ENCODE data around the gene UNKL.

Gene UNKL

DNA sequence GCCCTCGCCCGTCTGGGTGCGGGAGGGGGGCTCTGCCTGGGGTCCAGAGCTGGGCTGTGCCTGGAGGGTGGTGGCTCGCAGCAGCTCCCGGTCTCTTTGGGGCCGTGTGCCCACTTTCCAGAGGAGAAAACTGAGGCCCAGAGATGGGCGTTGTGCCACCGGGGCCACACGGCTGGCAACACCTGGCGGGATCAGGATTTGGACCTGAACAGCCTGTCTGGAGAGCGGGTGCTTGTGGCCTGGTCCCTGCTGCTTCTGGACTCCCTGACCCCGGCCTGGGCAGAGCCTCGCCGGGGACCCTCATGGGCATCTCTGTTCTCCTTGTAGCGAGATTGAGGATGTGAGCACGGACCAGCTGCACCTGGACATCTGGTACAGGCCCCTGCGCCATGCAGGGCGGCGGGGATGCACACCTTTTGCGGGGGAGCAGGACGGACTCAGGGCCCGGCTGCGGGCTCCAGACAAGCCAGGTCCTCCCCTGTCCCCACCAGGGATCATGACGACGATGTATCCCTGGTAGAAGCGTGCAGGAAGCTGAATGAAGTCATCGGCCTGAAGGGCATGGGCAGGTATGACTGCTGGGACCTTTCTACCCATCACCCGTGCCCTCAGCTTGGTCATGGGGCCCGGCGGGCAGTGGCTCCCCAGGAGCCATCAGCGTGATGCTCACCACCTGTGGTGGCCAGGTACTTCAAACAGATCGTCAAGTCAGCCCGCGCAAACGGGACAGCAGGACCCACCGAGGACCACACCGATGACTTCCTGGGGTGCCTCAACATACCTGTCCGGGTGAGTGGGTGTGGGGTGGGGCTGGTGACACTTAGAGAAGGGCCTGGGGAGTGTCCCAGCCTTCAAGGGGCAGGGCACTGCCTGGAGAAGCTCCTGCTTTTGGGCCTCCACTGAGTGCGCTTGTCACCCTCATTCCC is 72.7 kb downstream of the UNKL start:
- no peak overlapping the region for H3K27ac Mint-ChIP-seq
- peaks cover 17% of the 10 kb centered on the region for H3K4me1 Mint-ChIP-seq (ENCODE audit: low read depth)
- H3K27me3 Mint-ChIP-seq, result no peaks in the 10 kb centered on the region
- H3K9me3 Mint-ChIP-seq (ENCODE audit: low read depth), result no peaks in the 10 kb centered on the region
- H3K36me3 Mint-ChIP-seq, result no peaks in the 10 kb centered on the region
- H3K4me3 Mint-ChIP-seq, result peak overlapping the region; percentile 36

DNA sequence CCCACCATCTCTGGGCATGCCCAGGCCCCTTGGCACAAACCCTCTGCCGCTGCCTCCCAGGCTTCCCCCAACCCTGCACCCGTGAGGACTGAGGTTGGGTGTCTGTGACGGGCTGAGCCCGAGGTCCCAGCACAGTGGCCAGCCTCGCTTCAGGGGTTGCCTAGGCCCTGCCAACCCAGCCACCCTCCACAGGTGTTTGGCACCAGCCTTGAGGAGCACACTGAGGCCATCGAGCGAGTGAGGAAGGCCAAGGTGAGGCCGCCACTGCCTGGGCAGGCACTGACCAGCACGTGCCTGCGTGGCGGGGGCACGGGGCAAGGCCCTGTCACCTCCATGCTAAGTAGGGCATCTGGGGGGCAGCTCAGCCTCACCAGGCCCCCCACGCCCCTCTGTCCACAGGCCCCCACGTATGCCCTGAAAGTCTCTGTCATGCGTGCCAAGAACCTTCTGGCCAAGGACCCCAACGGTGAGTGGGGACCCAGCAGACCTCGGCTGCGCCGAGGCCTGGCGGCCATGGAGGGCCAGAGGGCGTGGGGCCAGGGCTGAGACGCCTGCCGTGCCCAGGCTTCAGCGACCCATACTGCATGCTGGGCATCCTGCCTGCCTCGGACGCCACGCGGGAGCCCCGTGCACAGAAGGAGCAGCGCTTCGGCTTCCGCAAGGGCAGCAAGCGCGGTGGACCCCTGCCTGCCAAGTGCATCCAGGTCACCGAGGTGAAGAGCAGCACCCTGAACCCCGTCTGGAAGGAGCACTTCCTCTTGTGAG is 73.6 kb downstream of the UNKL start:
- peaks cover 17% of the 10 kb centered on the region for H3K4me1 Mint-ChIP-seq (ENCODE audit: low read depth)
- no peak overlapping the region for H3K27ac Mint-ChIP-seq
- no peak overlapping the region for H3K4me3 Mint-ChIP-seq
- H3K27me3 Mint-ChIP-seq, result no peaks in the 10 kb centered on the region
- H3K36me3 Mint-ChIP-seq, result no peaks in the 10 kb centered on the region
- H3K9me3 Mint-ChIP-seq (ENCODE audit: low read depth), result no peaks in the 10 kb centered on the region

DNA sequence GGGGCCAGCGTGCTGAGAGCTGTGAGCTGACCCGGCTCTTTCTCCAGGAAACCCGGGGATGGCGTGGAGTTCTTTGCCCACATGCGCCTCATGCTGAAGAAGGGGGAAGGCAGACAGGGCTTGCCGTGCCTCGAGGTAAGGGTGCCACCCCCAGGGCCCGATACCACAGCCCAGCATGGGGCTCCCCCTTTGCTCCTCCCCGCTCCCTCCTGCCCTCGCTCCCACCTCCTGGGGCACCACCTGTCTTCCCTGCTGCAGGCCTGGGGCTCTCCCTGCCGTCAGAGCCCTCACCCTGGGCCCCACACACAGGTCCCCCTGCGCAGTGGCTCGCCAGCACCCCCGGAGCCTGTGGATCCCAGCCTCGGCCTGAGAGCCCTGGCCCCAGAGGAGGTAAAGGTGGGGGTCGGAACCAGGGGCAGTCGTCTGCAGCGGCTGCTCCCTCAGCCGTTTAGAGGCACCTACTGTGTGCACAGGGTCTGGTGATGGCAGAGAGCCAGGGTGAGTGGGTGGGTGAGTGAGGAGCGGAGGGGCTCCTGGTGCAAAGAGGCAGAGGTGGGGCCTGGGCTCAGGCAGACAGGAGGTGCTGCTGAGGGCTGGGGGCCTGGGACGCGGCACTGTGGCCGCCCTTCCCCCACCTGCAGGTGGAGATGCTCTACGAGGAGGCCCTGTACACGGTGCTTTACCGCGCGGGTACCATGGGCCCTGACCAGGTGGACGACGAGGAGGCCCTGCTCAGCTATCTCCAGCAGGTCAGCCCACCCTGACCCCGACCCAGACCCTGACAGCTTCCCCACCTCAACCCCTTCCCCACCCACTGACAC is 75.4 kb downstream of the UNKL start:
- Mint-ChIP-seq H3K27me3 (peaks cover 4% of the 10 kb centered on the region), H3K36me3 (no peaks in the 10 kb centered on the region)

DNA sequence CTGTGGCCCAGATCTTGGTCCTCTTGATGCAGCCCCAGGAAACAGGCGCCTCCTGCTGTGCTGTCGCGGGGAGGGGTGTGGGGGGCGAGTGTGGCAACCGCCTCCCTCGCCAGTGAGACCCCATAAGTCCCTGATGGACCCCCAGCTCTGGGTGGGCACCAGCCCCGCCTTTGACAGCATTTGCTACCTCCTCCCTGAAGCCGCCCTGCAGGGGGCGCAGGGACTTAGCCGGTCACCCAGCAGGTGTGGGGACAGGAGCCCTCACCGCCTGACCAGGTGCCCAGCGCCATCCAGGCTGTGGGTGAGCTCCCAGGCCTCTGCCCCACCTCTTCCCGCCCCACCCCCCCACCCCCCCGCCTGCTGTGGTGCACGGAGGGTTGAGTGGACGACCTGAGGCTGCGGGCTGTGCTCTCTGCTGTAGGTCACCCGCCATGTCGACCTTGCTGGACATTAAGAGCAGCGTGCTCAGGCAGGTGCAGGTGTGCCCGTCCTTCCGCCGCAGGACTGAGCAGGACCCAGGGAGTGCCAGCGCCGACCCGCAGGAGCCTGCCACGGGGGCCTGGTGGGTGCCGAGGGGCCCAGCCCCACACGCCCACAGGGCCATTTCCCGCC is 76.3 kb downstream of the UNKL start:
- Mint-ChIP-seq H3K4me1 (ENCODE audit: low read depth) (peaks cover 17% of the 10 kb centered on the region), H3K27ac (no peak overlapping the region), H3K27me3 (peaks cover 4% of the 10 kb centered on the region), H3K9me3 (ENCODE audit: low read depth) (no peaks in the 10 kb centered on the region), H3K4me3 (no peak overlapping the region), H3K36me3 (no peaks in the 10 kb centered on the region)

More for the DNA sequence above, 75.4 kb downstream of the UNKL start:
- no peaks in the 10 kb centered on the region for H3K9me3 Mint-ChIP-seq (ENCODE audit: low read depth)
- H3K4me1 Mint-ChIP-seq (ENCODE audit: low read depth), result peaks cover 19% of the 10 kb centered on the region
- H3K4me3 Mint-ChIP-seq, result no peak overlapping the region
- H3K27ac Mint-ChIP-seq, result no peak overlapping the region

DNA sequence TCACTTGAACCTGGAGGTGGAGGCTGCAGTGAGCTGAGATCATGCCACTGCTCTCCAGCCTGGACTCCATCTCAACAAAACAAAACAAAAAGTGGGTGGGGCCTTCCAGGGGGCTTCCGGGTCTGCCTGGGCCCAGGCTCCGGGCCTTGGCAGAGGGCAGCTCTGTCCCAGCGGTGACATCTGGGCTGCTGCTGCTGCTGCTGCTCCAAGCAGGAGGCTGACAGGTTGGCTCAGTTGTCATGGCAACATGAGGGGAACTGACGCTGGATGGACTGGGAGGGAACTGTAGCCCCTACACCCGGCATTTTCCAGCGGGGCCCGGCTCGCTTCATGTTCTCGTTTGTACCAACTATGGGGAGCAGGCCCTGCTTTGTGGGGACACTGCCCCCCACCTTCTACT is 77.0 kb downstream of the UNKL start:
- Mint-ChIP-seq H3K4me3 (no peak overlapping the region), H3K4me1 (ENCODE audit: low read depth) (peaks cover 13% of the 10 kb centered on the region), H3K9me3 (ENCODE audit: low read depth) (no peaks in the 10 kb centered on the region), H3K36me3 (no peaks in the 10 kb centered on the region), H3K27me3 (peaks cover 4% of the 10 kb centered on the region), H3K27ac (no peak overlapping the region)

DNA sequence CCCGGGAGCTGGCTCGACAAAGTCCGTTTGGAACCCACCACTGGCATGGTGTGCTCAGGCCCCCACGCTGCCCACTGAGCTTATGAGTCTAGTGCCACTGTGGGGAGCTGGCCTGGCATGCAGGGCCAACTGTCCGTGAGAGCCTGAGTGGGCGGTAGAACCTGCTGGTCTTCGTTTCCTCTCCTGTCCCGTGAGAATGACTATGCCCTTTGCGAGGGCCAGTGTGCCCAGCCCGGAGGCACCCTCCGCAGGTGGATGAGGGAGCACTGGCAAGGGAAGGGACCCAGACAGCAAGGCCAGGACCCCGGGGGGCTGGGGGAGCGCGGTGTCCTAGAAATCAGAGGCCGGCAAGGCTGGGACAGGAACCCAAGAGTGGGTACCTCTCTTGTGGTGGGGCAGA is 77.9 kb downstream of the UNKL start:
- no peaks in the 10 kb centered on the region for H3K36me3 Mint-ChIP-seq
- no peaks in the 10 kb centered on the region for H3K9me3 Mint-ChIP-seq (ENCODE audit: low read depth)
- no peak overlapping the region for H3K4me3 Mint-ChIP-seq
- H3K27me3 Mint-ChIP-seq, result peaks cover 6% of the 10 kb centered on the region
- H3K27ac Mint-ChIP-seq, result no peak overlapping the region
- peaks cover 14% of the 10 kb centered on the region for H3K4me1 Mint-ChIP-seq (ENCODE audit: low read depth)

DNA sequence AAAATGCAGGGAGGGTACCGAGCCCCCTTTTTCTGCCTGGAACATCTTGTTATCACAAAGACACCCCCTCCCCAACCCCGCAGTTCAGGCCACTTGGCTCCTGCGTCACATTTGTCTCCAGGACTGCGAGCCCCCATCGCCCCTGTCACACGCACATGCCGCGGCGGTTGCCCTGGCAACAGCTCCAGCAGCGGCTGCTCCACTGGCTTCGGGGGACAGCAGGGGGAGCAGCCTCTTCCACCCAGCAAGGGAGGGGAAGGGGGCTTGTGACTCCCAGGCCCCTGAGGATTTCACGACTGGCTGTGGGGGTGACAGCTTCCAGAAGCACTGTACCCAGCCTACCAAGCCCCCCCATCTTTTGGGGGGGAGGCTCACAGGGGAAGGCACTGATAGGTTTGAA is 78.5 kb downstream of the UNKL start:
- Mint-ChIP-seq H3K4me1 (ENCODE audit: low read depth) (peaks cover 18% of the 10 kb centered on the region), H3K9me3 (ENCODE audit: low read depth) (no peaks in the 10 kb centered on the region), H3K27me3 (peaks cover 6% of the 10 kb centered on the region), H3K36me3 (no peaks in the 10 kb centered on the region), H3K4me3 (no peak overlapping the region), H3K27ac (no peak overlapping the region)

DNA sequence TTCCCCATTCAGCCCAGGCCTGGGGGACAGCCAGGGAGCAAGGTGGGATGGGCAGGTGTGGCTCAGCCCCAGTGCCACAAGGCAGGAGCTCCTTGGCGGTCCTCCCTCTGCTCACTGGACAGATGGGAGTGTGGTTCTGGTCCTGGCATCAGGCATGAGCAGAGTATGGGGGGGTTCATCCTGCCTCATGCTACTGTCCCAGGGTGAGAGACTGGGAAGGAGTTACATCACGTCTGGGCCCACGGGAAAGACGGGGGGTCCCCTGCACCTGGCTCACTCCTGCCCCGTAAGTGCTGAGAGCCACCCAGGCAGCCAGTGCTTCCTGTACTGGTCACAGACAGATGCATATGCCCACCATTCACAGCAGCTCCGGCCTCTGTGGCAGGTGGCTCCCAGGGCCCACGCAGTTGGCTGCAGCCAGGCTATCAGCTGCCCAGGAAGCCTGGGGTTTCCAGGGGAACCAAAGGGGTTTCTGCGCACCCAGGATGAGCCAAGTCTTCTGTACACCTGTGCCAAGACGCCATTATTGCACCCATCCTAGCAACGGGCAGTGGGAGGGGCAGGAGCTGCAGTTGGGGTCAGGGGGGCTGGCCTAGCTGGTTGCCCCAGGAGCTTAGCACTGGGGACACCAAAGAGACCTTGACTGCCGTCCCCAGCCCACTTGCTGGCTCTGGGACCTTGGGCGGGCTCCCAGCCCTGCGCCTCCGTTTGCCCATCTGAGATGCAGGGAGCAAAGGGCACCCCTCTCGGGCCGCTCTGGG is 79.1 kb downstream of the UNKL start:
- Mint-ChIP-seq H3K36me3 (no peaks in the 10 kb centered on the region), H3K27ac (no peak overlapping the region), H3K9me3 (ENCODE audit: low read depth) (no peaks in the 10 kb centered on the region), H3K27me3 (peaks cover 6% of the 10 kb centered on the region), H3K4me1 (ENCODE audit: low read depth) (peaks cover 18% of the 10 kb centered on the region), H3K4me3 (no peak overlapping the region)

DNA sequence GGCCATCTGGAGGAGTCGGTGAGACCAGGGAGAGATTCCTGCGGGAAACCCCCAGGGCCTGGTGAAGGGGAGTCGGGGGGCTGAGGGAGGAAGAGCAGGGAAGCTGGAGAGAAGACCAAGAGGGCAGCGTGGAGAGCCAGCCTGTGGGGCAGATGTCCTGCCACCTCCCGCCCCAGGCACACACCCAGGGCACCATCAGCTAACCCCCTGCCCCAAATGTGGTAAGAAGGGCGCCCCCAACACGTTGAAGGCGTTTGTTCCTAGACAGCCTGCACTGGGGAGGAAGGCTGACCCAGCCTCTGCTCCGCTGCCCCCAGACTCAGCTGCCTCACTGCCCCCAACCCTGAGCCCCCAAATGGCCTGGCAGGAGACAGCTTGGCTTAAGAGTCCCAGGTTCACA is 79.8 kb downstream of the UNKL start:
- no peaks in the 10 kb centered on the region for H3K9me3 Mint-ChIP-seq (ENCODE audit: low read depth)

DNA sequence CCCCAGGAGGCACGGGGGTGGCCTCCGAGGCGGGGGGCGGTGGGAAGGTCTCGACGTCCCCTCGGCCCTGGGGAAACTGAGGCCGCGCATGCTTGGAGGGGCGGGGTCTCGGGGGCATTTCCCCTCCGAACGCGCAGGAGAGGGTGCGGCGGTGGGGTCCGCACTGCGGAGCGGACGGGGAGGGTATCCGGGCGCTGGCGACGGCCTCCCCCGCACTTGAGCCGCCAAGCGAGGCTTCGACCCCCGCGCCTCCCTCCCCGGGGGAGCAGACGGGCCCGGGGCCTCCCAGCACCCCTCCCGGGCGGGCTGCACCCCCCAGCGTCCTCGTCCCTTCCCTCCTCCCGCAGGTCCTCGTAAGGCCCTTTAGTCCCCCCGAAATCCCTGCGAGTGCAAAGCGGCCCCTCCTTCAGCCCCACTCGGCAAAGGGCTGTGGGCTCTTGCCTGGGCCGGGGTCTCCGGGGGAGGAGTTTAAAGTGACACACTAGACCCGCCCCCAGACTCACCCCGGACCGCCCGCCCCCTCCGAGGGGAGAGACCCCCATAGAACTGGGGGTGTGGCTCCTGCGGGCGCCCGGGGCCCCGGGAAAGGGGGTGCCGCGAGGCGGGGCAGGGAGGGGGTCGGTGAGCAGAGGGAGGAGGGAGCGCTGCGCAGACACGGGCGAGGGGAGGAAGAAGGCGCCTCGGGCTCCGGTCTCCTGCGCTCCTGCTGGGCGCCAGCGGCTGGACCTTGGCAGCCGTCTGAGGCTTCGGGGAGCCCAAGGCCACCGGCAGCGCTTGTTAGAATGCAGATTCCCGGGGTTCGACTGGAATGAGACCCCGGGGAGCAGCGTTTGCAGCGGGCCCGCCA is 80.4 kb downstream of the UNKL start:
- Mint-ChIP-seq H3K27me3 (peaks cover 6% of the 10 kb centered on the region), H3K4me1 (ENCODE audit: low read depth) (peaks cover 18% of the 10 kb centered on the region), H3K36me3 (no peaks in the 10 kb centered on the region), H3K4me3 (no peak overlapping the region), H3K27ac (no peak overlapping the region), H3K9me3 (ENCODE audit: low read depth) (no peaks in the 10 kb centered on the region)

More for the DNA sequence above, 79.8 kb downstream of the UNKL start:
- Mint-ChIP-seq H3K36me3 (no peaks in the 10 kb centered on the region), H3K27me3 (peaks cover 6% of the 10 kb centered on the region), H3K4me3 (no peak overlapping the region), H3K4me1 (ENCODE audit: low read depth) (peaks cover 18% of the 10 kb centered on the region), H3K27ac (no peak overlapping the region)

DNA sequence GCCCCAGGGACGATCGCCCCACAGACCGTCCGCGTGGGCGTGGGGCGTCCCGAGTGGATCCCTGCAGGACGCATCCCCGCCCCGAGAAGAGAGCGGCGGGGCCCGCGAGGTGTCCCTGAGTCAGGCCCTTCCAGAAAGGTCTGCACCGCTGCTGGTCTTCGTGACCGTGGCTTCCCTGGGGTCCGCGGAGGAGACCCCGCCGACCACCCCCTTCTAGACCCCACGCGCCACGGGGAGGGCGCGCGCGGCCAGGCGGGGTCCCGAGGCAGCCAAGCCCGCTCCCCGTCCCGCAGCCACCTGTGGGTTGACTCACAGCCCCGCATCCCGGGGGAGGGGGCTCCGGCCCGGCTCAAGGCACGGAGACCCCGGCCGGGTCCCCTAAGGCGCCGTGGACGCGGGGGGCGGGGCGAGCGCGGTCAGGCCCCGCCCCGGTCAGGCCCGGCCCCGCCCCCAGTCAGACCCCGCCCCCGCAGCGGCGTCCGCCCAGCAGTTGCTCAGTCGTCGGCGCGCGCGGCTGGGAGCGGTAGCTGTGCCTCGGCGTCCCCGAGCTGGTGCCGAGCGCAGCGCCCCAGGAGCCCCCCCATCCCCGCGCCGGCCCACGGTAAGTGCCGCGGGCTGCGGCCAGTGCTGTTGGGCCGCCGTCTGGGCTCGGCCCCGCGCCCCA is 81.2 kb downstream of the UNKL start, which contains the start of gene BAIAP3:
Gene BAIAP3, plus strand, starts transcription at position 497 of the 664 bp plus-strand sequence. CDS start 4,905 bp downstream, outside the sequence.
- Mint-ChIP-seq H3K4me3 (peak within 1 kb of the TSS; percentile 75), H3K27ac (no peak within 1 kb of the TSS), H3K27me3 (peaks cover 6% of the 10 kb centered on the region), H3K36me3 (no peaks in the 10 kb centered on the region), H3K9me3 (ENCODE audit: low read depth) (no peaks in the 10 kb centered on the region), H3K4me1 (ENCODE audit: low read depth) (peaks cover 18% of the 10 kb centered on the region)

DNA sequence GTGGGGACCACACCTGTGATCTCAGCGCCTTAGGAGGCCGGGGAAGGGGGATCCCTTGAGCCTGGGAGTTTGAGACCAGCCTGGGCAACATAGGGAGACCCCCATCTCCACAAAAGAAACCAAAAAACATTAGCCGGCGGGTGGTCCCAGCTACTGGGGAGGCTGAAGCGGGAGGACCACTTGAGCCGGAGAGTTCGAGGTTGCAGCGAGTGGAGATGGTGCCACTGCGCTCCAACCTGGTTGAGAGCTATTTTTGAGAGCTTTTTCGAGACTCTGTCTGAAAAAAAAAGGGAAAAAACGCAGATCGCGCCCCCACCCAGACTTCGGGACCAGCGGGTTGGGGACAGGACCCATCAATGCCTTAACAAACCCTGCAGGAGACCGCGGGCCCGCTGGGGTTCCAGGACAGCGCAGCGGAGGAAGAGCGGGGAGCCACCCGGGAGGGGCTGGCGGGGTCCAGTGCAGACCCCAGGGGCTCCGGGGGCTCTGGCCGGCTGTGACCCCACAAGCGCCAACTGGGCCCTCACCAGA is 81.8 kb downstream of the UNKL start:
- Mint-ChIP-seq H3K4me3 (peak overlapping the region; percentile 75), H3K27me3 (peaks cover 6% of the 10 kb centered on the region), H3K27ac (no peak overlapping the region), H3K4me1 (ENCODE audit: low read depth) (peaks cover 18% of the 10 kb centered on the region), H3K36me3 (no peaks in the 10 kb centered on the region), H3K9me3 (ENCODE audit: low read depth) (no peaks in the 10 kb centered on the region)

Data from activated naive CD8-positive, alpha-beta T cell (primary cell).